ENCODE data around the gene LYSMD1.

GRCh38 chr1:151146412-151147131 is 19.1 kb downstream of the LYSMD1 start, which contains the start of gene SEMA6C:
- TF ChIP-seq POLR2AphosphoS5 (IDR thresholded peaks at IDR 0.05; ENCODE audit: low read depth, low read length), result peak; percentile 44; the same call in 1 of the 2 replicates
- TF ChIP-seq CTCF (IDR thresholded peaks at IDR 0.05), result no peak

All from Panc1 (cell line).